Hepatocyte (in vitro differentiated cells): ENCODE results near the gene ARHGAP22. TPM values are rescaled to one million over a fixed set of nuclear protein-coding genes. Genes with fewer than 3 reads are reported as not detected.

ENCODE experiments used
- DNase-seq: peaks from one replicate; pipeline ENCODE4 v3.0.0-alpha.2; 2016; ENCODE audit warnings: low spot score
- H2AFZ ChIP-seq: fragments of 200-600 bp; sonication (generic); 2 replicates; pipeline ENCODE4 v1.6.0; 2016; ENCODE audit warnings: antibody characterized with exemption, mild to moderate bottlenecking
- H3K27ac ChIP-seq: fragments of 200-600 bp; sonication (generic); 2 replicates; pipeline ENCODE4 v1.5.1; 2016; ENCODE audit warnings: mild to moderate bottlenecking
- H3K27me3 ChIP-seq: fragments of 200-600 bp; sonication (generic); 2 replicates; pipeline ENCODE4 v1.6.1; 2016
- H3K36me3 ChIP-seq: fragments of 200-600 bp; sonication (generic); replicated peaks from 2 replicates; pipeline ENCODE4 v1.5.1; 2016; ENCODE audit warnings: low read depth; ENCODE audit not compliant: insufficient read depth
- H3K4me1 ChIP-seq: fragments of 200-600 bp; sonication (generic); 2 replicates; pipeline ENCODE4 v1.5.1; 2016; ENCODE audit warnings: mild to moderate bottlenecking, moderate library complexity; ENCODE audit not compliant: insufficient read depth
- H3K4me2 ChIP-seq: fragments of 200-600 bp; sonication (generic); 2 replicates; pipeline ENCODE4 v1.6.0; 2016
- H3K4me3 ChIP-seq: fragments of 200-600 bp; sonication (generic); 2 replicates; pipeline ENCODE4 v1.5.1; 2016; ENCODE audit warnings: mild to moderate bottlenecking
- H3K79me2 ChIP-seq: fragments of 200-600 bp; sonication (generic); 2 replicates; pipeline ENCODE4 v1.6.0; 2017; ENCODE audit warnings: mild to moderate bottlenecking
- H3K9me2 ChIP-seq: fragments of 200-600 bp; sonication (generic); replicated peaks from 2 replicates; pipeline ENCODE4 v1.6.0; 2017; ENCODE audit warnings: mild to moderate bottlenecking; ENCODE audit not compliant: insufficient read depth
- H3K9me3 ChIP-seq: fragments of 200-600 bp; sonication (generic); 2 replicates; pipeline ENCODE4 v1.5.1; 2016; ENCODE audit warnings: low read depth, mild to moderate bottlenecking
- H4K20me1 ChIP-seq: fragments of 200-600 bp; sonication (generic); 2 replicates; pipeline ENCODE4 v1.6.0; 2016; ENCODE audit warnings: mild to moderate bottlenecking; ENCODE audit not compliant: insufficient read depth, poor library complexity, severe bottlenecking
- EZH2 ChIP-seq: fragments of 200-600 bp; sonication (generic); IDR thresholded peaks from 2 replicates; pipeline ENCODE4 v1.6.1; 2016; ENCODE audit warnings: antibody characterized with exemption, mild to moderate bottlenecking, borderline replicate concordance
- EZH2phosphoT487 ChIP-seq: fragments of 200-600 bp; sonication (generic); IDR thresholded peaks from one replicate; pipeline ENCODE4 v1.6.1; 2018; ENCODE audit warnings: antibody characterized with exemption, mild to moderate bottlenecking, low read depth, moderate library complexity; ENCODE audit not compliant: unreplicated experiment, severe bottlenecking
- WGBS: methylation state at CpG from one replicate; pipeline ENCODE4 v1.1.6; 2016; ENCODE audit warnings: low lambda C conversion rate; ENCODE audit errors: missing lambda C conversion rate; 5-methylcytosine and 5-hydroxymethylcytosine counted together
- polyA plus RNA-seq: library from polyadenylated mRNA; unstranded; fragments of >200 nt; fragmentation: Nextera tagmentation; extraction: Ambion mirVana; gene quantifications from 2 replicates; pipeline ENCODE4 v1.2.1, GENCODE V29; 2016
- total RNA-seq: library from RNA; depleted of rRNA; stranded (reverse); fragments of >200 nt; gene quantifications from 2 replicates; pipeline ENCODE4 v1.2.3, GENCODE V29; 2014
- TF ChIP-seq, protein P1 (sequence below): fragments of 200-600 bp; sonication (generic); IDR thresholded peaks from 2 replicates; pipeline ENCODE4 v1.5.1; 2016; ENCODE audit warnings: antibody characterized with exemption, mild to moderate bottlenecking; ENCODE audit not compliant: poor library complexity

The ARHGAP22 gene
- total and polyA plus RNA-seq, 2 experiments from 2014 or later, result 1.7 to 1.8 TPM

DNA sequence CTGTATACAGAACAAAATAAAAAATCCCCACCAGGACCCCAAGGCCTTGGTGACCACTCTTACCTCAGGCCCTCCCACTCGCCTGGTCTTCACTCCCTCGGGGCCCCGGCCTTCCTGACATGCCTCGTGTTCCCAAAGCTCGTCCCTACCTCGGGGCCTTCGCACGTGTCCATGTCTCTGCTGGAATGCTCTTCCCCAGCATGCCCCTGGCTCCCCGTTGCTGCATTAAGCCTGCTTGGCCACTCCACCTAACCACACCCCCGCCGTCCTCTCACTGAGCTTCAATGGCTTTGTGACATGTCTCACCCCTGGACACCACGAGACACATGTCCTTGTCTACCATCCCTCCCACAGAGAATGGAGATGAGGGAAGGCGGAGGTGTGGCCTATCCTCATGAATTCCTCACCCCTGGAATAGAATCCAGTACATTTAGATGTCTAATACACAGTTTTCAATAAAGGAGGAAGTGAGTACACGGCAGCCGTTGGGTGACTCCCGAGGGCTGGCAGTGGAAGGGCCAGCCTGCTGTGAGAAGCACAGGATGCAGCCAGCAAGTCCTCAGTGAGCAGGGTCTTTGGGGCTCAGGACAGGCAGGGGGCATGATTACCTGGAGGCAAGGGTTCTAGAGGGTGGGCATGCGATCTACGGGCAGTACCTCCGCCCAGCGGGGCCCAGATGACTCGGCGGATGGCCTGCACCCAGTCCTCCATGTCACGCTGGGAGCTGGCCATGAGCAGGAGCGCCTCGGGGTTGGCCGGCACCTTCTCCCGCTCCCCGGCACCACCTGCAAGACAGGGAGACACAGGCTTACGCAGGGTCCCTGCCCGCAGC is 125.7 kb downstream of the ARHGAP22 start:
- Histone ChIP-seq H3K9me3 (no peaks in the 10 kb centered on the region), H3K9me2 (no peaks in the 10 kb centered on the region), H3K27ac (no peak overlapping the region), H2AFZ (no peak overlapping the region), H4K20me1 (no peaks in the 10 kb centered on the region), H3K4me2 (no peak overlapping the region), H3K36me3 (no peaks in the 10 kb centered on the region), H3K27me3 (no peaks in the 10 kb centered on the region), H3K4me1 (peaks cover 4% of the 10 kb centered on the region), H3K4me3 (no peak overlapping the region), H3K79me2 (no peaks in the 10 kb centered on the region)
- no peak for TF ChIP-seq EZH2
- WGBS, result 95% methylated on average over 30 of the region's 30 CpGs
- DNase-seq, result no peak

DNA sequence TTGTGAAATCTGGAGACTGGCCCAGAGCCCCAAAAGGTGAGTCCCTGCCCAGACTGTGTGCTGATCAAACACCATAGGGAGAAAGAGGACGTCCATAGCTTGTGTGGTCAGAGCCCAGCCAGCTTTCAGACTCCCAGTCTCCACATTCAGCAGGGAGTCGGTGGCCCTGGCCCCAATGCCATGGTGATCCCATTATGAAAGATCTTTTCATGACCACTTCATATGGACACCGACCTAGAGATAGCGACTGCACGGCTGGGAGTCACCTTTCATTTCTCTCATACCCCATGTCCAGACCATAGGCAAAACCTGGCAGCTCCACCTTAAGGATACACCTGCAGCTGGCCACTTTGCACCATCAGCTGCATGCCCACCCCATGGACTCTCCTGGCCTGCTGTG is 126.4 kb downstream of the ARHGAP22 start:
- TF ChIP-seq EZH2, result no peak
- TF ChIP-seq, protein P1, sequence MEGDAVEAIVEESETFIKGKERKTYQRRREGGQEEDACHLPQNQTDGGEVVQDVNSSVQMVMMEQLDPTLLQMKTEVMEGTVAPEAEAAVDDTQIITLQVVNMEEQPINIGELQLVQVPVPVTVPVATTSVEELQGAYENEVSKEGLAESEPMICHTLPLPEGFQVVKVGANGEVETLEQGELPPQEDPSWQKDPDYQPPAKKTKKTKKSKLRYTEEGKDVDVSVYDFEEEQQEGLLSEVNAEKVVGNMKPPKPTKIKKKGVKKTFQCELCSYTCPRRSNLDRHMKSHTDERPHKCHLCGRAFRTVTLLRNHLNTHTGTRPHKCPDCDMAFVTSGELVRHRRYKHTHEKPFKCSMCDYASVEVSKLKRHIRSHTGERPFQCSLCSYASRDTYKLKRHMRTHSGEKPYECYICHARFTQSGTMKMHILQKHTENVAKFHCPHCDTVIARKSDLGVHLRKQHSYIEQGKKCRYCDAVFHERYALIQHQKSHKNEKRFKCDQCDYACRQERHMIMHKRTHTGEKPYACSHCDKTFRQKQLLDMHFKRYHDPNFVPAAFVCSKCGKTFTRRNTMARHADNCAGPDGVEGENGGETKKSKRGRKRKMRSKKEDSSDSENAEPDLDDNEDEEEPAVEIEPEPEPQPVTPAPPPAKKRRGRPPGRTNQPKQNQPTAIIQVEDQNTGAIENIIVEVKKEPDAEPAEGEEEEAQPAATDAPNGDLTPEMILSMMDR, result no peak
- TF ChIP-seq EZH2phosphoT487, result no peak
- Histone ChIP-seq H2AFZ (no peak overlapping the region), H3K79me2 (no peaks in the 10 kb centered on the region), H3K4me3 (no peak overlapping the region), H3K9me2 (no peaks in the 10 kb centered on the region), H3K9me3 (no peaks in the 10 kb centered on the region), H3K36me3 (no peaks in the 10 kb centered on the region), H3K27me3 (no peaks in the 10 kb centered on the region), H3K4me2 (no peak overlapping the region), H4K20me1 (no peaks in the 10 kb centered on the region), H3K27ac (no peak overlapping the region), H3K4me1 (peaks cover 4% of the 10 kb centered on the region)
- 80% methylated on average over 5 of the region's 5 CpGs for WGBS
- no peak for DNase-seq

DNA sequence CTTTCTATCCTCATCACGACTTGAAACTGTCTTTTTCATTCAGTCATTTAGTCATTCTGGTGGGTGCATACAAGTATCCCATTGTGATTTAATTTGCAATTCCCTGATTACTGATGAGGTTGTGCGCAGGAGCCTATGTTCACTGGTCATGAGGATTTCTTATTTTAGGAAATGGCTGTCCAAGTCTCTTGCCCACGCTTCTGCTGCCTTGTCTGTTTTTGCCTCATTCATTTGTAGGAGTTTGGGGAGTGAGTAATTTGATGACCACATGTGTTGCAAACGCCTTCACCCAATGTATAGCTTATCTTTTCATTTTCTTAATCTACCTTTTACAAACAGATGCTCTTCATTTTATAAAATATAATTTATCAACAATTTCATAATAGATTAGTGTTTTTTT is 127.3 kb downstream of the ARHGAP22 start:
- Histone ChIP-seq H3K9me2 (no peaks in the 10 kb centered on the region), H3K79me2 (no peaks in the 10 kb centered on the region), H3K9me3 (no peaks in the 10 kb centered on the region), H2AFZ (no peak overlapping the region), H3K4me2 (no peak overlapping the region), H4K20me1 (no peaks in the 10 kb centered on the region), H3K4me3 (no peak overlapping the region), H3K36me3 (no peaks in the 10 kb centered on the region), H3K4me1 (peaks cover 4% of the 10 kb centered on the region), H3K27me3 (no peaks in the 10 kb centered on the region), H3K27ac (no peak overlapping the region)
- 88% methylated on average over 4 of the region's 4 CpGs for WGBS
- no peak for DNase-seq
- TF ChIP-seq EZH2phosphoT487 (no peak), EZH2 (no peak)
- TF ChIP-seq, protein P1, result no peak

DNA sequence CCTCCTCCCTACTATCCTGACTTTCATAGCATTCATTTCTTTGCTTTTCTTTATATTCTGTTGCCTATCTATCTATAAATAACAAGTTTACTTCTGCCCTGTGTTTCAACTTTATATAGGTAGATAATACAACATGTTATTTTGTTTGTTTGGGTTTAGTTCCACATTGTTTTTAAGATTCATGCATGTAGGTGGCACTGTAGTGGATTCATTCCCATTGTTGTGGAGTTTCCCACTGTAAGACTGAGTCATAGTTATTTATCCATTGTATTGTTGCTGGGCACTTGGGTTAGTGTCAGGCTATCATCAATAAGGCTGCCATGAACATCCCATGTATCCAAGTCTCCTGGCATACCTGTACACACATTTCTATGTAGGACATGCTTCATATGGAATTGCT is 127.7 kb downstream of the ARHGAP22 start:
- H3K9me2 ChIP-seq, result no peaks in the 10 kb centered on the region
- H2AFZ ChIP-seq, result no peak overlapping the region
- no peaks in the 10 kb centered on the region for H3K79me2 ChIP-seq

More for the DNA sequence above, 127.7 kb downstream of the ARHGAP22 start:
- TF ChIP-seq EZH2, result no peak
- no peak for TF ChIP-seq EZH2phosphoT487
- TF ChIP-seq, protein P1, result no peak
- Histone ChIP-seq H3K4me1 (peaks cover 4% of the 10 kb centered on the region), H3K36me3 (no peaks in the 10 kb centered on the region), H3K4me2 (no peak overlapping the region), H3K27me3 (no peaks in the 10 kb centered on the region), H4K20me1 (no peaks in the 10 kb centered on the region), H3K9me3 (no peaks in the 10 kb centered on the region), H3K4me3 (no peak overlapping the region), H3K27ac (no peak overlapping the region)
- no peak for DNase-seq
